Body of pancreas (tissue), 4 donors: Measurements from ENCODE around the gene ELAPOR1. TPM values are rescaled to one million over a fixed set of nuclear protein-coding genes. Genes with fewer than 3 reads are reported as not detected.

ENCODE experiments used
- ATAC-seq: fragments of 150-250 bp; one replicate; pipeline ENCODE4 v1.9.1; 2016
- DNase-seq, 4 donors: peaks; one replicate each; pipeline ENCODE4 v3.0.0-alpha.2; 2019
- H3K27ac ChIP-seq, 4 donors: fragments of 200-600 bp; sonication (generic); 1 replicate in 3 of 4; 2 replicates in 1 of 4; pipeline versions ENCODE4 v1.5.1 to v1.6.1; 2016 to 2019; ENCODE audit warnings: mild to moderate bottlenecking in 1 of 4, mixed read lengths in 1 of 4, moderate library complexity in 1 of 4
- H3K27me3 ChIP-seq, 2 donors: fragments of 200-600 bp; sonication (generic); one replicate each; pipeline ENCODE4 v1.6.0; 2016; ENCODE audit warnings: mild to moderate bottlenecking in 1 of 2
- H3K36me3 ChIP-seq, 2 donors: fragments of 200-600 bp; sonication (generic); replicated peaks in 1 of 2; 2 replicates each; pipeline ENCODE4 v1.5.1; 2016; ENCODE audit warnings: low read depth in 2 of 2; ENCODE audit not compliant: insufficient read depth in 1 of 2
- H3K4me1 ChIP-seq: fragments of 200-600 bp; sonication (generic); one replicate; pipeline ENCODE4 v1.6.0; 2016
- H3K4me3 ChIP-seq, 2 donors: fragments of 200-600 bp; sonication (generic); 1 replicate in 1 of 2; 2 replicates in 1 of 2; pipeline ENCODE4 v1.5.1; 2016 to 2019
- H3K9me3 ChIP-seq, 3 donors: fragments of 200-600 bp; sonication (generic); 1 replicate in 2 of 3; 2 replicates in 1 of 3; pipeline ENCODE4 v1.5.1; 2016
- POLR2A ChIP-seq, 3 donors: fragments of 450-650 bp; IDR thresholded peaks; one replicate each; pipeline ENCODE4 v1.6.1; 2016; ENCODE audit warnings: antibody characterized with exemption in 3 of 3, mild to moderate bottlenecking in 2 of 3
- WGBS, 2 donors: methylation state at CpG; one replicate each; pipeline ENCODE4 v1.1.5; 2017; 5-methylcytosine and 5-hydroxymethylcytosine counted together
- intact Hi-C: fragments of 100-400 bp; cut with DNase I; formaldehyde crosslinking; loops from one replicate; pipeline ENCODE4 v1.15.1; 2023
- total RNA-seq, 2 donors: library from RNA; depleted of rRNA; stranded (reverse); fragments of >200 nt; gene quantifications; one replicate each; pipeline ENCODE4 v1.1.0, GENCODE V29; 2016
- TF ChIP-seq, protein P1 (sequence below), 7 experiments: fragments of 450-650 bp in 4 of 7; fragments of 200-600 bp in 3 of 7; sonication (generic) in 3 of 7; IDR thresholded peaks; one replicate each; pipeline ENCODE4 v1.5.1; 2016 to 2019; ENCODE audit warnings: antibody characterized with exemption in 7 of 7

ELAPOR1 gene
- total RNA-seq, 2 donors from 2014 or later = 84.7 to 135 TPM

- Histone ChIP-seq H3K27ac (no peak overlapping the region), H3K36me3 (peaks cover 0 to 3% of the 10 kb centered on the region in 2 donors), H3K27me3 (no peaks in the 10 kb centered on the region), H3K9me3 (no peaks in the 10 kb centered on the region), H3K4me3 (no peak overlapping the region), H3K4me1 (peaks cover 24% of the 10 kb centered on the region)
- 88 to 96% methylated on average over 1 of the region's 1 CpG for WGBS, 2 donors
- DNase-seq (no peak), ATAC-seq (no peak)
- intact Hi-C loops = no loop called here
- TF ChIP-seq, protein P1, sequence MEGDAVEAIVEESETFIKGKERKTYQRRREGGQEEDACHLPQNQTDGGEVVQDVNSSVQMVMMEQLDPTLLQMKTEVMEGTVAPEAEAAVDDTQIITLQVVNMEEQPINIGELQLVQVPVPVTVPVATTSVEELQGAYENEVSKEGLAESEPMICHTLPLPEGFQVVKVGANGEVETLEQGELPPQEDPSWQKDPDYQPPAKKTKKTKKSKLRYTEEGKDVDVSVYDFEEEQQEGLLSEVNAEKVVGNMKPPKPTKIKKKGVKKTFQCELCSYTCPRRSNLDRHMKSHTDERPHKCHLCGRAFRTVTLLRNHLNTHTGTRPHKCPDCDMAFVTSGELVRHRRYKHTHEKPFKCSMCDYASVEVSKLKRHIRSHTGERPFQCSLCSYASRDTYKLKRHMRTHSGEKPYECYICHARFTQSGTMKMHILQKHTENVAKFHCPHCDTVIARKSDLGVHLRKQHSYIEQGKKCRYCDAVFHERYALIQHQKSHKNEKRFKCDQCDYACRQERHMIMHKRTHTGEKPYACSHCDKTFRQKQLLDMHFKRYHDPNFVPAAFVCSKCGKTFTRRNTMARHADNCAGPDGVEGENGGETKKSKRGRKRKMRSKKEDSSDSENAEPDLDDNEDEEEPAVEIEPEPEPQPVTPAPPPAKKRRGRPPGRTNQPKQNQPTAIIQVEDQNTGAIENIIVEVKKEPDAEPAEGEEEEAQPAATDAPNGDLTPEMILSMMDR (IDR thresholded peaks at IDR 0.05) = no peak
- TF ChIP-seq POLR2A (IDR thresholded peaks at IDR 0.05) = no peak
Observed at GRCh38 chr1:109094871-109095270, 19.0 kb upstream of the ELAPOR1 start.

DNA sequence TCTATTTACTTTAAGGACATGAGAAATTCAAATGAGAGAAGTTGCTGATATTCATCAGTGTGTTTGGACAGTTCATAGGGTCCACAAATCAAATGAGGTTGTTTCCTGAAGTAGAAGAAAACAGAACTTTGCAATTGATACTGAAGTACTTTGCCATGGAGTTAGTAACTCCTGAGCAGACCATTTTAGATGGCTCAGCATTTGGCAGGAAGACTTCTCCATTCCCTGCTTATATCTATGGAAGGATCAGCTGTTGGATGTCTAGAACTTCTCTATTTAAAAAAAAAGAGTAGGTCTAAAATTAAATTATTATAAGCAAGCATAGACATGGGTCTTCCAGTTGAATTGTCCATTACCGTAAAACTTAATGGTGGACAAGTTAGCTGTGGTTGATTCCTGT lies 18.3 kb upstream of the ELAPOR1 start:
- peak overlapping the region in 1 of 4 donors; percentile 3 for H3K27ac ChIP-seq
- DNase-seq = no peak
- 97 to 100% methylated on average over 1 of the region's 1 CpG for WGBS, 2 donors
- intact Hi-C loops = no loop called here
- no peaks in the 10 kb centered on the region for H3K27me3 ChIP-seq
- no peak overlapping the region for H3K4me3 ChIP-seq
- no peak for TF ChIP-seq POLR2A (IDR thresholded peaks at IDR 0.05)
- TF ChIP-seq, protein P1 (IDR thresholded peaks at IDR 0.05) = no peak
- no peak for ATAC-seq
- H3K9me3 ChIP-seq = no peaks in the 10 kb centered on the region
- peaks cover 0 to 3% of the 10 kb centered on the region in 2 donors for H3K36me3 ChIP-seq
- peaks cover 20% of the 10 kb centered on the region for H3K4me1 ChIP-seq

GRCh38 chr1:109096120-109096519 lies 17.8 kb upstream of the ELAPOR1 start:
- H3K4me1 ChIP-seq = peaks cover 24% of the 10 kb centered on the region

GRCh38 chr1:109099938-109100773 lies 13.8 kb upstream of the ELAPOR1 start:
- peak; percentile 98 for ATAC-seq
- no peaks in the 10 kb centered on the region for H3K36me3 ChIP-seq
- H3K27ac ChIP-seq = peak overlapping the region; percentile 86 to 90 (median 86)
- no peaks in the 10 kb centered on the region for H3K9me3 ChIP-seq
- peak; percentile 96 to 97 (median 96) for DNase-seq
- H3K27me3 ChIP-seq = no peaks in the 10 kb centered on the region
- intact Hi-C loops = loop anchor here (10.0 kb wide), 1 partner anchor 95 kb away; no protein-coding TSS in a partner anchor
- TF ChIP-seq POLR2A (IDR thresholded peaks at IDR 0.05) = peak; percentile 90 to 99 (median 98)
- TF ChIP-seq, protein P1 (IDR thresholded peaks at IDR 0.05) = peak; percentile 74 to 97 (median 90)
- peak overlapping the region; percentile 75 to 90 for H3K4me3 ChIP-seq
- peaks cover 18% of the 10 kb centered on the region for H3K4me1 ChIP-seq
- 0% methylated on average over 37 to 73 of the region's 77 CpGs for WGBS, 2 donors

More at GRCh38 chr1:109096120-109096519, 17.8 kb upstream of the ELAPOR1 start:
- no peaks in the 10 kb centered on the region for H3K27me3 ChIP-seq
- intact Hi-C loops = no loop called here
- 0 to 16% methylated on average over 1 of the region's 1 CpG for WGBS, 2 donors
- H3K36me3 ChIP-seq = peaks cover 0 to 3% of the 10 kb centered on the region in 2 donors
- no peak overlapping the region for H3K4me3 ChIP-seq
- no peaks in the 10 kb centered on the region for H3K9me3 ChIP-seq
- no peak overlapping the region for H3K27ac ChIP-seq
- TF ChIP-seq, protein P1 (IDR thresholded peaks at IDR 0.05) = no peak
- TF ChIP-seq POLR2A (IDR thresholded peaks at IDR 0.05) = no peak
- ATAC-seq = no peak
- DNase-seq = no peak
